ENCODE results near the gene TFF3. TPM values are rescaled to one million over a fixed set of nuclear protein-coding genes. Genes with fewer than 3 reads are reported as not detected.

Gene TFF3
- total RNA-seq, 4 donors from 2014 or later, result 1.9 to 8.0 (median 5.5) TPM; not detected in 1

GRCh38 chr21:42304556-42305454 lies 10.4 kb downstream of the TFF3 start:
- peak; percentile 45 to 72 for DNase-seq (ENCODE audit: low spot score in 2 of 2)
- 77% methylated on average over 22 of the region's 22 CpGs for WGBS

GRCh38 chr21:42303443-42303842 lies 11.8 kb downstream of the TFF3 start:
- TF ChIP-seq EP300 (IDR thresholded peaks at IDR 0.05) (no peak), POLR2A (IDR thresholded peaks at IDR 0.05) (no peak), POLR2AphosphoS5 (IDR thresholded peaks at IDR 0.05) (no peak), CTCF (IDR thresholded peaks at IDR 0.05) (no peak)
- no peak overlapping the region for H3K27ac ChIP-seq

More at GRCh38 chr21:42304556-42305454, 10.4 kb downstream of the TFF3 start:
- peaks cover 5% of the 10 kb centered on the region for H3K4me1 ChIP-seq
- H3K27me3 ChIP-seq, result peaks cover 6% of the 10 kb centered on the region
- no peak overlapping the region for H3K4me3 ChIP-seq
- no peaks in the 10 kb centered on the region for H3K36me3 ChIP-seq
- no peak overlapping the region for H3K27ac ChIP-seq
- no peak for TF ChIP-seq POLR2A (IDR thresholded peaks at IDR 0.05)
- TF ChIP-seq POLR2AphosphoS5 (IDR thresholded peaks at IDR 0.05), result no peak
- TF ChIP-seq CTCF (IDR thresholded peaks at IDR 0.05), result no peak
- TF ChIP-seq EP300 (IDR thresholded peaks at IDR 0.05), result no peak
- no peaks in the 10 kb centered on the region for H3K9me3 ChIP-seq

GRCh38 chr21:42302794-42303193 lies 12.4 kb downstream of the TFF3 start:
- Histone ChIP-seq H3K4me1 (no peaks in the 10 kb centered on the region), H3K27ac (no peak overlapping the region), H3K27me3 (peaks cover 6% of the 10 kb centered on the region), H3K36me3 (no peaks in the 10 kb centered on the region), H3K4me3 (no peak overlapping the region), H3K9me3 (no peaks in the 10 kb centered on the region)
- TF ChIP-seq CTCF (IDR thresholded peaks at IDR 0.05), result no peak
- TF ChIP-seq POLR2A (IDR thresholded peaks at IDR 0.05), result no peak
- no peak for TF ChIP-seq EP300 (IDR thresholded peaks at IDR 0.05)
- TF ChIP-seq POLR2AphosphoS5 (IDR thresholded peaks at IDR 0.05), result no peak
- DNase-seq (ENCODE audit: low spot score in 2 of 2), result no peak
- 75% methylated on average over 4 of the region's 7 CpGs for WGBS

More at GRCh38 chr21:42303443-42303842, 11.8 kb downstream of the TFF3 start:
- Histone ChIP-seq H3K27me3 (peaks cover 6% of the 10 kb centered on the region), H3K4me1 (no peaks in the 10 kb centered on the region), H3K4me3 (no peak overlapping the region), H3K36me3 (no peaks in the 10 kb centered on the region), H3K9me3 (no peaks in the 10 kb centered on the region)
- no peak for DNase-seq (ENCODE audit: low spot score in 2 of 2)
- WGBS, result 75% methylated on average over 3 of the region's 3 CpGs

GRCh38 chr21:42302076-42302650 lies 13.0 kb downstream of the TFF3 start:
- no peaks in the 10 kb centered on the region for H3K9me3 ChIP-seq
- TF ChIP-seq POLR2AphosphoS5 (IDR thresholded peaks at IDR 0.05) (no peak), EP300 (IDR thresholded peaks at IDR 0.05) (no peak), CTCF (IDR thresholded peaks at IDR 0.05) (no peak), POLR2A (IDR thresholded peaks at IDR 0.05) (no peak)
- 61% methylated on average over 12 of the region's 12 CpGs for WGBS
- peaks cover 2% of the 10 kb centered on the region for H3K36me3 ChIP-seq
- no peak overlapping the region for H3K27ac ChIP-seq
- DNase-seq (ENCODE audit: low spot score in 2 of 2), result no peak
- H3K27me3 ChIP-seq, result peaks cover 6% of the 10 kb centered on the region
- H3K4me3 ChIP-seq, result no peak overlapping the region
- H3K4me1 ChIP-seq, result no peaks in the 10 kb centered on the region

All from suprapubic skin (tissue), 4 donors.